ENCODE measurements around the gene AKT1.
"Not testable (repeated sequence)": the region's sequence is repeated elsewhere in the genome, so short reads cannot be mapped to it uniquely, and the experiment has no call there.

AKT1 gene

GRCh38 chr14:104816616-104816884 lies 21.0 kb upstream of the AKT1 start:
- no peak for DNase-seq (ENCODE audit: insufficient read length, low spot score)
- no peak for FAIRE-seq
- no peak for TF ChIP-seq CTCF (IDR thresholded peaks at IDR 0.05; ENCODE audit: insufficient read depth, missing control alignments)

GRCh38 chr14:104814701-104815100 lies 19.2 kb upstream of the AKT1 start:
- not testable (repeated sequence) for FAIRE-seq

GRCh38 chr14:104813286-104813685 lies 17.7 kb upstream of the AKT1 start:
- FAIRE-seq = no peak
- no peak for DNase-seq (ENCODE audit: insufficient read length, low spot score)
- no peak for TF ChIP-seq CTCF (IDR thresholded peaks at IDR 0.05; ENCODE audit: insufficient read depth, missing control alignments)

More at GRCh38 chr14:104814701-104815100, 19.2 kb upstream of the AKT1 start:
- not testable (repeated sequence) for DNase-seq (ENCODE audit: insufficient read length, low spot score)

- FAIRE-seq (no peak), DNase-seq (ENCODE audit: insufficient read length, low spot score) (no peak)
- TF ChIP-seq CTCF (IDR thresholded peaks at IDR 0.05; ENCODE audit: insufficient read depth, missing control alignments) = no peak
These were observed 14.8 kb upstream of the AKT1 start for GRCh38 chr14:104810316-104810715.

- FAIRE-seq = no peak
- TF ChIP-seq CTCF (IDR thresholded peaks at IDR 0.05; ENCODE audit: insufficient read depth, missing control alignments) = no peak
These were observed 12.9 kb upstream of the AKT1 start for GRCh38 chr14:104808456-104808855.

GRCh38 chr14:104806625-104807465 lies 11.3 kb upstream of the AKT1 start:
- TF ChIP-seq CTCF (IDR thresholded peaks at IDR 0.05; ENCODE audit: insufficient read depth, missing control alignments) = no peak
- FAIRE-seq (no peak), DNase-seq (ENCODE audit: insufficient read length, low spot score) (no peak)

More at GRCh38 chr14:104808456-104808855, 12.9 kb upstream of the AKT1 start:
- DNase-seq (ENCODE audit: insufficient read length, low spot score) = no peak

GRCh38 chr14:104805941-104806624 lies 10.5 kb upstream of the AKT1 start:
- DNase-seq (ENCODE audit: insufficient read length, low spot score) (no peak), FAIRE-seq (no peak)
- no peak for TF ChIP-seq CTCF (IDR thresholded peaks at IDR 0.05; ENCODE audit: insufficient read depth, missing control alignments)

Data from D721Med (cell line).